Sigmoid colon (tissue), 7 donors: Measurements from ENCODE around the gene HSPA1L. TPM values are rescaled to one million over a fixed set of nuclear protein-coding genes. Genes with fewer than 3 reads are reported as not detected.
"Not testable (repeated sequence)": the region's sequence is repeated elsewhere in the genome, so short reads cannot be mapped to it uniquely, and the experiment has no call there.

Experiments
- DNase-seq: peaks from one replicate; pipeline ENCODE4 v3.0.0-alpha.2; 2019
- H3K27ac ChIP-seq, 4 donors: fragments of 200-600 bp; sonication (generic); one replicate each; pipeline ENCODE4 v1.5.1; 2016 to 2019; ENCODE audit warnings: mild to moderate bottlenecking in 1 of 4
- H3K27me3 ChIP-seq, 3 donors: fragments of 200-600 bp; sonication (generic); one replicate each; pipeline ENCODE4 v1.5.1; 2019; ENCODE audit warnings: mild to moderate bottlenecking in 1 of 3
- H3K36me3 ChIP-seq, 4 donors: fragments of 200-600 bp; sonication (generic); one replicate each; pipeline ENCODE4 v1.5.1; 2016 to 2019
- H3K4me1 ChIP-seq, 4 donors: fragments of 200-600 bp; sonication (generic); one replicate each; pipeline ENCODE4 v1.5.1; 2017 to 2019
- H3K4me3 ChIP-seq, 4 donors: fragments of 200-600 bp; sonication (generic); one replicate each; pipeline ENCODE4 v1.5.1; 2017 to 2019; ENCODE audit warnings: mild to moderate bottlenecking in 2 of 4, moderate library complexity in 1 of 4
- H3K9me3 ChIP-seq, 4 donors: fragments of 200-600 bp in 3 of 4; sonication (generic) in 3 of 4; one replicate each; pipeline versions ENCODE4 v1.5.1 to v1.6.1; 2013 to 2019
- EP300 ChIP-seq, 4 donors: sonication (generic); formaldehyde crosslinking; IDR thresholded peaks; one replicate each; pipeline ENCODE4 v1.6.1; 2017; ENCODE audit warnings: antibody characterized with exemption in 4 of 4
- POLR2A ChIP-seq, 2 donors: fragments of 450-650 bp; IDR thresholded peaks; one replicate each; pipeline ENCODE4 v1.6.1; 2016; ENCODE audit warnings: antibody characterized with exemption in 2 of 2, mild to moderate bottlenecking in 2 of 2, moderate library complexity in 2 of 2
- POLR2AphosphoS5 ChIP-seq, 4 donors: sonication (generic); formaldehyde crosslinking; IDR thresholded peaks; one replicate each; pipeline ENCODE4 v1.6.1; 2017; ENCODE audit warnings: antibody characterized with exemption in 4 of 4
- WGBS, 2 donors: extraction: QIAGEN DNeasy Blood & Tissue Kit; methylation state at CpG; one replicate each; pipeline ENCODE4 v1.1.7; 2013; 5-methylcytosine and 5-hydroxymethylcytosine counted together
- intact Hi-C: fragments of 100-400 bp; cut with DNase I; formaldehyde crosslinking; loops from one replicate; pipeline ENCODE4 v1.15.1; 2023
- polyA plus RNA-seq, 3 donors: library from polyadenylated mRNA; stranded (reverse); fragments of 200-250 nt; gene quantifications; one replicate each; pipeline ENCODE4 v1.2.3, GENCODE V29; 2013
- total RNA-seq, 4 donors: library from RNA; depleted of rRNA; stranded (reverse); fragments of >200 nt; gene quantifications; one replicate each; pipeline ENCODE4 v1.1.0, GENCODE V29; 2016
- TF ChIP-seq, protein P1 (sequence below), 4 experiments: fragments of 450-650 bp in 3 of 4; fragments of 200-600 bp in 1 of 4; IDR thresholded peaks; one replicate each; pipeline ENCODE4 v1.5.1; 2016 to 2019; ENCODE audit warnings: antibody characterized with exemption in 4 of 4, mild to moderate bottlenecking in 3 of 4, moderate library complexity in 2 of 4
- donor health status: healthy with polysubstance abuse.
- donor health status: Bipolar disorder and iron deficiency.
- donor health status: healthy.

Gene HSPA1L
- total and polyA plus RNA-seq, 7 donors, result 0.23 to 2.3 (median 1.2) TPM

DNA sequence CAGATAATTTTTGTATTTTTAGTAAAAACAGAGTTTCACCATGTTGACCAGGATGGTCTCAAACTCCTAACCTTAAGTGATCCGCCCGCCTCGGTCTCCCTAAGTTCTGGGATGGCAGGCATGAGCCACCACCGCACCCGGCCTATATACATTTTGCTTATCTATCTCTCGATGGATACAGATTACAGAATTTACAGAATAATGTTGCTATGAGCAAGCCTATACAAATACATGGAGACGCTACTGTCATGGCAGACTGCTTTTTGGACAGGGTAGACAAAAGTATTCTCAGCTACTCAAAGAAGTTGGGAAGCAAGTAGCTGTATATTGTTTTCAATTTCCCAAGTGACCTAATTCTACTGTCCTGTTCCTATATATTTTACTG is 1.6 kb downstream of the HSPA1L start:
- no peaks in the 10 kb centered on the region for H3K27me3 ChIP-seq
- H3K36me3 ChIP-seq, result no peaks in the 10 kb centered on the region
- WGBS, 2 donors, result 92 to 94% methylated on average over 7 of the region's 7 CpGs
- TF ChIP-seq, protein P1, sequence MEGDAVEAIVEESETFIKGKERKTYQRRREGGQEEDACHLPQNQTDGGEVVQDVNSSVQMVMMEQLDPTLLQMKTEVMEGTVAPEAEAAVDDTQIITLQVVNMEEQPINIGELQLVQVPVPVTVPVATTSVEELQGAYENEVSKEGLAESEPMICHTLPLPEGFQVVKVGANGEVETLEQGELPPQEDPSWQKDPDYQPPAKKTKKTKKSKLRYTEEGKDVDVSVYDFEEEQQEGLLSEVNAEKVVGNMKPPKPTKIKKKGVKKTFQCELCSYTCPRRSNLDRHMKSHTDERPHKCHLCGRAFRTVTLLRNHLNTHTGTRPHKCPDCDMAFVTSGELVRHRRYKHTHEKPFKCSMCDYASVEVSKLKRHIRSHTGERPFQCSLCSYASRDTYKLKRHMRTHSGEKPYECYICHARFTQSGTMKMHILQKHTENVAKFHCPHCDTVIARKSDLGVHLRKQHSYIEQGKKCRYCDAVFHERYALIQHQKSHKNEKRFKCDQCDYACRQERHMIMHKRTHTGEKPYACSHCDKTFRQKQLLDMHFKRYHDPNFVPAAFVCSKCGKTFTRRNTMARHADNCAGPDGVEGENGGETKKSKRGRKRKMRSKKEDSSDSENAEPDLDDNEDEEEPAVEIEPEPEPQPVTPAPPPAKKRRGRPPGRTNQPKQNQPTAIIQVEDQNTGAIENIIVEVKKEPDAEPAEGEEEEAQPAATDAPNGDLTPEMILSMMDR (IDR thresholded peaks at IDR 0.05), result no peak
- TF ChIP-seq EP300 (IDR thresholded peaks at IDR 0.05) (no peak), POLR2AphosphoS5 (IDR thresholded peaks at IDR 0.05) (no peak), POLR2A (IDR thresholded peaks at IDR 0.05) (no peak)
- H3K4me3 ChIP-seq, result peak overlapping the region in 2 of 4 donors; percentile 61 to 67
- H3K9me3 ChIP-seq, result no peaks in the 10 kb centered on the region
- intact Hi-C loops, result no loop called here
- peaks cover 0 to 24% (median 23%) of the 10 kb centered on the region in 4 donors for H3K4me1 ChIP-seq
- H3K27ac ChIP-seq, result peak overlapping the region; percentile 95 to 100 (median 99)
- DNase-seq, result no peak

DNA sequence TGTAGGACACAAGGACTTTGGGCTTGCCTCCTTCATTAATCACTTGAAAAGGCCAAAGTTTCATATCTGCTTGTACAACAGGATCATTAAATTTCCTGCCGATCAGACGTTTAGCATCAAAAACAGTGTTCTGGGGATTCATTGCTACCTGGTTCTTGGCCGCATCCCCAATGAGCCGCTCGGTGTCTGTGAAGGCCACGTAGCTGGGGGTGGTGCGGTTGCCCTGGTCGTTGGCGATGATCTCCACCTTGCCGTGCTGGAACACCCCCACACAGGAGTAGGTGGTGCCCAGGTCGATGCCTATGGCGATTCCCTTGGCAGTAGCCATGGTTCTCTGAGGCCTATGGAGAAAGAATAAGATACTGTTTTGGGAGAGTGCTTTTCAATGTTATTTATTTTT is 3.4 kb downstream of the HSPA1L start:
- no peak for DNase-seq
- Histone ChIP-seq H3K4me1 (peaks cover 0 to 22% (median 21%) of the 10 kb centered on the region in 4 donors), H3K36me3 (no peaks in the 10 kb centered on the region), H3K27me3 (no peaks in the 10 kb centered on the region), H3K9me3 (no peaks in the 10 kb centered on the region), H3K4me3 (no peak overlapping the region), H3K27ac (no peak overlapping the region)
- intact Hi-C loops, result no loop called here
- TF ChIP-seq EP300 (IDR thresholded peaks at IDR 0.05) (no peak), POLR2AphosphoS5 (IDR thresholded peaks at IDR 0.05) (no peak), POLR2A (IDR thresholded peaks at IDR 0.05) (no peak)
- TF ChIP-seq, protein P1 (IDR thresholded peaks at IDR 0.05), result no peak
- 95 to 97% methylated on average over 12 of the region's 12 CpGs for WGBS, 2 donors

DNA sequence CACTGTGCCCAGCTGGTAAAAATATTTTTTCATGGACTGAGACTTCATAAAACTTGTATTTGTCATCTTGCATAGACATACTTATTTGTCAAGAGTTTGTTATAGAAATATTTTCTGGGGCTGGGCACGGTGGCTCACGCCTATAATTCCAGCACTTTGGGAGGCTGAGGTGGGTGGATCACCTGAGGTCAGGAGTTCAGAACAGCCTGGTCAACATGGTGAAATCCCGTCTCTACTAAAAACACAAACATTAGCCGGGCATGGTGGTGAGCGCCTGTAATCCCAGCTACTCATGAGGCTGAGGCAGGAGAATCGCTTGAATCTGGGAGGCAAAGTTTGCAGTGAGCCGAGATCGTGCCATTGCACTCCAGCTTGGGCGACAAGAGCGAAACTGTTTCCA is 6.5 kb downstream of the HSPA1L start:
- H3K36me3 ChIP-seq, H3K4me3 ChIP-seq, DNase-seq, intact Hi-C loops, H3K27ac ChIP-seq, H3K9me3 ChIP-seq, H3K27me3 ChIP-seq: not testable (repeated sequence)
- WGBS, 2 donors, result 84 to 92% methylated on average over 10 of the region's 10 CpGs
- peaks cover 0 to 30% (median 25%) of the 10 kb centered on the region in 4 donors for H3K4me1 ChIP-seq

GRCh38 chr6:31806470-31807272 is 8.4 kb downstream of the HSPA1L start, which contains the start of gene LSM2:
Gene LSM2, minus strand, starts transcription at chr6:31806966. Its CDS starts 209 bp downstream, at chr6:31806757.
- intact Hi-C loops, result loop anchor here (1.0 kb wide), 1 partner anchor 16 kb away; no protein-coding TSS in a partner anchor
- 0% methylated on average over 51 of the region's 51 CpGs for WGBS, 2 donors
- Histone ChIP-seq H3K27me3 (no peaks in the 10 kb centered on the region), H3K4me3 (peak within 1 kb of the TSS; percentile 51 to 64 (median 58)), H3K27ac (peak within 1 kb of the TSS; percentile 87 to 98 (median 92)), H3K36me3 (peaks cover 0 to 16% (median 0%) of the 10 kb centered on the region in 4 donors), H3K9me3 (no peaks in the 10 kb centered on the region), H3K4me1 (peaks cover 0 to 25% (median 19%) of the 10 kb centered on the region in 4 donors)
- TF ChIP-seq POLR2AphosphoS5 (IDR thresholded peaks at IDR 0.05) (peak; percentile 91 to 97 (median 95)), POLR2A (IDR thresholded peaks at IDR 0.05) (peak; percentile 66 to 76), EP300 (IDR thresholded peaks at IDR 0.05) (peak in 1 of 4 donors; percentile 80)
- TF ChIP-seq, protein P1 (IDR thresholded peaks at IDR 0.05), result no peak
- DNase-seq, result peak; percentile 99

GRCh38 chr6:31805939-31806469 is 9.1 kb downstream of the HSPA1L start:
- DNase-seq, result no peak
- 13 to 14% methylated on average over 7 of the region's 7 CpGs for WGBS, 2 donors
- intact Hi-C loops, result loop anchor here (1.0 kb wide), 1 partner anchor 16 kb away; no protein-coding TSS in a partner anchor

GRCh38 chr6:31801031-31801927 is 13.8 kb downstream of the HSPA1L start:
- H3K27me3 ChIP-seq, H3K9me3 ChIP-seq, H3K4me3 ChIP-seq, DNase-seq, intact Hi-C loops, H3K27ac ChIP-seq: not testable (repeated sequence)
- H3K36me3 ChIP-seq, result peaks cover 0 to 29% (median 0%) of the 10 kb centered on the region in 4 donors
- WGBS, 2 donors, result 96 to 97% methylated on average over 8 of the region's 8 CpGs
- H3K4me1 ChIP-seq, result peaks cover 0 to 16% (median 12%) of the 10 kb centered on the region in 4 donors

More at GRCh38 chr6:31805939-31806469, 9.1 kb downstream of the HSPA1L start:
- TF ChIP-seq, protein P1 (IDR thresholded peaks at IDR 0.05), result no peak
- TF ChIP-seq POLR2A (IDR thresholded peaks at IDR 0.05) (no peak), EP300 (IDR thresholded peaks at IDR 0.05) (no peak), POLR2AphosphoS5 (IDR thresholded peaks at IDR 0.05) (no peak)
- Histone ChIP-seq H3K4me3 (peak overlapping the region; percentile 51 to 64 (median 58)), H3K27ac (peak overlapping the region; percentile 87 to 98 (median 92)), H3K4me1 (peaks cover 0 to 25% (median 19%) of the 10 kb centered on the region in 4 donors), H3K9me3 (no peaks in the 10 kb centered on the region), H3K27me3 (no peaks in the 10 kb centered on the region), H3K36me3 (peaks cover 0 to 21% (median 0%) of the 10 kb centered on the region in 4 donors)
